Small intestine (tissue), 7 donors: ENCODE data around the gene LYRM7. TPM values are rescaled to one million over a fixed set of nuclear protein-coding genes. Genes with fewer than 3 reads are reported as not detected.

Experiments used
- DNase-seq, 2 donors: peaks; one replicate each; pipeline versions ENCODE4 v3.0.0 to v3.0.0-alpha.2; 2013
- FAIRE-seq: peaks from 2 replicates; lab custom pipeline; 2012; peaks lifted over from hg19 to GRCh38; lab: Jason Lieb, UNC
- H3K27ac ChIP-seq, 3 donors: one replicate each; pipeline ENCODE4 v1.5.1; 2013; ENCODE audit warnings: low read length in 2 of 3, mild to moderate bottlenecking in 2 of 3, control low read depth in 1 of 3, inconsistent platforms in 1 of 3, low read depth in 1 of 3, moderate library complexity in 1 of 3
- H3K27me3 ChIP-seq, 3 donors: one replicate each; pipeline ENCODE4 v1.6.1; 2013; ENCODE audit warnings: low read length in 3 of 3, inconsistent platforms in 1 of 3; ENCODE audit not compliant: control insufficient read depth in 3 of 3, insufficient read depth in 3 of 3
- H3K36me3 ChIP-seq, 3 donors: one replicate each; pipeline ENCODE4 v1.6.1; 2013; ENCODE audit warnings: low read length in 3 of 3, inconsistent platforms in 1 of 3, low read depth in 1 of 3, mild to moderate bottlenecking in 1 of 3, moderate library complexity in 1 of 3; ENCODE audit not compliant: control insufficient read depth in 3 of 3, insufficient read depth in 2 of 3
- H3K4me1 ChIP-seq, 3 donors: one replicate each; pipeline ENCODE4 v1.6.1; 2013; ENCODE audit warnings: low read length in 2 of 3, inconsistent platforms in 1 of 3, low read depth in 1 of 3, mild to moderate bottlenecking in 1 of 3, moderate library complexity in 1 of 3; ENCODE audit not compliant: control insufficient read depth in 3 of 3, insufficient read depth in 2 of 3
- H3K4me3 ChIP-seq, 3 donors: one replicate each; pipeline ENCODE4 v1.5.1; 2013; ENCODE audit warnings: low read length in 3 of 3, control low read depth in 1 of 3, inconsistent platforms in 1 of 3, low read depth in 1 of 3, mild to moderate bottlenecking in 1 of 3, moderate library complexity in 1 of 3
- H3K9me3 ChIP-seq, 2 donors: one replicate each; pipeline ENCODE4 v1.6.1; 2013; ENCODE audit warnings: low read depth in 1 of 2, low read length in 1 of 2; ENCODE audit not compliant: control insufficient read depth in 2 of 2, insufficient read depth in 1 of 2
- WGBS, 3 donors: extraction: QIAGEN DNeasy Blood & Tissue Kit; methylation state at CpG; one replicate each; pipeline ENCODE4 v1.1.7; 2013; 5-methylcytosine and 5-hydroxymethylcytosine counted together
- polyA plus RNA-seq, 4 donors: library from polyadenylated mRNA; stranded (reverse) in 3 of 4; unstranded in 1 of 4; fragments of 200-250 nt in 3 of 4; fragments of 120-200 nt in 1 of 4; gene quantifications; one replicate each; pipeline versions ENCODE4 v1.2.1 to v1.2.3, GENCODE V29; 2013
- donor health status: healthy with polysubstance abuse.
- donor health status: control.
- donor health status: control.
- donor health status: Bipolar disorder and iron deficiency.
- donor health status: healthy.

Gene LYRM7
- polyA plus RNA-seq, 4 donors: 5.1 to 9.3 (median 7.2) TPM

- WGBS, 3 donors: 79 to 88% (median 87%) methylated on average over 5 of the region's 5 CpGs
- Histone ChIP-seq H3K36me3 (no peaks in the 10 kb centered on the region), H3K4me3 (no peak overlapping the region), H3K4me1 (peaks cover 0 to 4% (median 3%) of the 10 kb centered on the region in 3 donors), H3K27me3 (no peaks in the 10 kb centered on the region), H3K27ac (no peak overlapping the region), H3K9me3 (no peaks in the 10 kb centered on the region)
- no peak for FAIRE-seq
- DNase-seq: no peak
Observed at GRCh38 chr5:131212471-131213021, 41.8 kb downstream of the LYRM7 start.

GRCh38 chr5:131214609-131215227, 44.0 kb downstream of the LYRM7 start:
- Histone ChIP-seq H3K4me3 (no peak overlapping the region), H3K27me3 (no peaks in the 10 kb centered on the region), H3K9me3 (no peaks in the 10 kb centered on the region), H3K4me1 (peaks cover 0 to 3% (median 2%) of the 10 kb centered on the region in 3 donors), H3K27ac (no peak overlapping the region), H3K36me3 (no peaks in the 10 kb centered on the region)
- FAIRE-seq (no peak), DNase-seq (no peak)
- 72 to 91% (median 82%) methylated on average over 3 of the region's 3 CpGs for WGBS, 3 donors

GRCh38 chr5:131217791-131218190, 47.0 kb downstream of the LYRM7 start:
- Histone ChIP-seq H3K4me3 (no peak overlapping the region), H3K27me3 (no peaks in the 10 kb centered on the region), H3K4me1 (peaks cover 0 to 3% (median 0%) of the 10 kb centered on the region in 3 donors), H3K27ac (no peak overlapping the region), H3K9me3 (no peaks in the 10 kb centered on the region), H3K36me3 (no peaks in the 10 kb centered on the region)
- WGBS, 3 donors: 96 to 99% (median 96%) methylated on average over 4 of the region's 4 CpGs
- FAIRE-seq: no peak
- no peak for DNase-seq

GRCh38 chr5:131218392-131218791, 47.6 kb downstream of the LYRM7 start:
- 69 to 86% (median 84%) methylated on average over 4 of the region's 4 CpGs for WGBS, 3 donors
- Histone ChIP-seq H3K36me3 (no peaks in the 10 kb centered on the region), H3K4me3 (no peak overlapping the region), H3K9me3 (no peaks in the 10 kb centered on the region), H3K27me3 (no peaks in the 10 kb centered on the region), H3K27ac (no peak overlapping the region), H3K4me1 (peaks cover 0 to 5% (median 0%) of the 10 kb centered on the region in 3 donors)
- DNase-seq (no peak), FAIRE-seq (no peak)

GRCh38 chr5:131220566-131220965, 49.8 kb downstream of the LYRM7 start:
- FAIRE-seq (no peak), DNase-seq (no peak)
- WGBS, 3 donors: 88 to 92% (median 91%) methylated on average over 7 of the region's 7 CpGs
- H3K4me3 ChIP-seq: no peak overlapping the region
- H3K27me3 ChIP-seq: no peaks in the 10 kb centered on the region
- no peaks in the 10 kb centered on the region for H3K36me3 ChIP-seq
- H3K9me3 ChIP-seq: no peaks in the 10 kb centered on the region
- no peak overlapping the region for H3K27ac ChIP-seq
- peaks cover 3 to 19% (median 11%) of the 10 kb centered on the region in 3 donors for H3K4me1 ChIP-seq

GRCh38 chr5:131221008-131221703, 50.4 kb downstream of the LYRM7 start:
- 95 to 96% (median 95%) methylated on average over 10 of the region's 10 CpGs for WGBS, 3 donors
- no peaks in the 10 kb centered on the region for H3K9me3 ChIP-seq
- no peak overlapping the region for H3K4me3 ChIP-seq
- FAIRE-seq (no peak), DNase-seq (no peak)
- H3K27me3 ChIP-seq: no peaks in the 10 kb centered on the region
- no peaks in the 10 kb centered on the region for H3K36me3 ChIP-seq
- H3K27ac ChIP-seq: no peak overlapping the region
- peaks cover 3 to 19% (median 11%) of the 10 kb centered on the region in 3 donors for H3K4me1 ChIP-seq

GRCh38 chr5:131221888-131222287, 51.1 kb downstream of the LYRM7 start:
- DNase-seq (no peak), FAIRE-seq (no peak)
- Histone ChIP-seq H3K4me3 (no peak overlapping the region), H3K27me3 (no peaks in the 10 kb centered on the region), H3K27ac (no peak overlapping the region), H3K36me3 (no peaks in the 10 kb centered on the region), H3K9me3 (no peaks in the 10 kb centered on the region), H3K4me1 (peaks cover 6 to 19% (median 11%) of the 10 kb centered on the region in 3 donors)

- Histone ChIP-seq H3K36me3 (no peaks in the 10 kb centered on the region), H3K9me3 (no peaks in the 10 kb centered on the region), H3K4me1 (peaks cover 6 to 19% (median 11%) of the 10 kb centered on the region in 3 donors), H3K4me3 (no peak overlapping the region), H3K27me3 (no peaks in the 10 kb centered on the region), H3K27ac (no peak overlapping the region)
- FAIRE-seq (no peak), DNase-seq (no peak)
Observed at GRCh38 chr5:131222731-131223130, 52.0 kb downstream of the LYRM7 start.
